GM13976 (cell line): ENCODE results near the gene RPA3.

ENCODE experiments used
- DNase-seq: peaks from one replicate; pipeline ENCODE4 v3.0.0; 2012; ENCODE audit warnings: low spot score
- CTCF ChIP-seq: IDR thresholded peaks from 2 replicates; pipeline ENCODE4 v1.5.1; 2012; ENCODE audit warnings: borderline replicate concordance, mild to moderate bottlenecking; ENCODE audit not compliant: insufficient read depth; ENCODE audit errors: extremely low read depth, missing control alignments, control extremely low read depth
- in situ Hi-C: fragments of 300-500 bp; cut with MboI; formaldehyde crosslinking; loops from one replicate; pipeline ENCODE4 v1.12.0; 2022; ENCODE audit warnings: low sequenced_read_pairs, mixed read lengths, inconsistent platforms; ENCODE audit not compliant: unreplicated experiment

Gene RPA3

GRCh38 chr7:7699380-7699779 is 19.0 kb downstream of the RPA3 start:
- DNase-seq, result no peak
- TF ChIP-seq CTCF, result no peak
- in situ Hi-C loops, result no loop called here

DNA sequence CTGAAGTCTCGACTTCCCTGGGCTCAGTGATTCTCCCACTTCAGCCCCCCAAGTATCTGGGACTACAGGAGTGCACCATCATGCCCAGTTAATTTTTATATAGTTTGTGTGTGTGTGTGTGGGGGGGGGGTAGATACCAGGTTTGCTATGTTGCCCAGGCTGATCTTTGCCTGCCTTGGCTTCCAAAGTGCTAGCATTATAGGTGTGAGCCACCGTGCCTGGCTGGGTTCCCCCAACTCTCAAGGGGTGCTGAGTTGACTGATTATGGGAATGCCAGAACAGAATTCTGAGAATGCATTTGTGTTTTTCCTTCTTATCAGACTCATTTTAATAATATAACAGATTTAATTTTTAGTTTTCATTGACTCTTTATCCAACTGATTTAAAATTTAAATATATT is 19.5 kb downstream of the RPA3 start:
- in situ Hi-C loops, result no loop called here
- no peak for TF ChIP-seq CTCF
- DNase-seq, result no peak

GRCh38 chr7:7696458-7697119 is 21.8 kb downstream of the RPA3 start:
- TF ChIP-seq CTCF, result no peak
- no peak for DNase-seq
- in situ Hi-C loops, result no loop called here

- DNase-seq, result no peak
- in situ Hi-C loops, result no loop called here
- no peak for TF ChIP-seq CTCF
These were observed 23.1 kb downstream of the RPA3 start for GRCh38 chr7:7695111-7695817.

GRCh38 chr7:7694542-7694941 is 23.9 kb downstream of the RPA3 start:
- no peak for DNase-seq
- in situ Hi-C loops, result no loop called here
- TF ChIP-seq CTCF, result no peak

- TF ChIP-seq CTCF, result no peak
- DNase-seq, result no peak
- in situ Hi-C loops, result no loop called here
These were observed 24.5 kb downstream of the RPA3 start for GRCh38 chr7:7693881-7694280.

DNA sequence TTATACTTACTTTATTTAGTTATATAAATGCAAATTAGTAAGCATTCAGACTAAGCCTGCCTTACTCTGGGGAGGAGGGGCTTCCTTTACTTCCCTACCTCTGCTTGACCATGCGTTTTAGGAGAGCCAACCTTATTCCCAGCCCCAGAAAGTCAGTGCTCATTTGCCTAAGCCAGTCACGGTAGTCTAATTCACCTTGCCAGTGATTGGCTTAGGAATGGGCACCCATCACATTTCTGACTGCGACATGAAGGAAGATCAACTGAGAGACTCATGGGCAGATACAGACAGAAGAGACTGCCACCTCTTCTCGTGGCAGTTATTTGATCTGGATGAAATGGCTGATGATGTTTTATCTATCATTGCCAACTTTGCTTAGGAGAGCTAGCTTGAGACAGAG is 29.5 kb downstream of the RPA3 start:
- in situ Hi-C loops, result no loop called here
- no peak for DNase-seq
- TF ChIP-seq CTCF, result no peak
